B cell (primary cell): Measurements from ENCODE around the gene GLTP.

Experiments
- EZH2 ChIP-seq: IDR thresholded peaks from 2 replicates; pipeline ENCODE4 v1.6.1; 2012; ENCODE audit warnings: borderline replicate concordance, low read depth, mild to moderate bottlenecking, moderate library complexity, low read length; ENCODE audit not compliant: insufficient read depth, poor library complexity, severe bottlenecking
- TF ChIP-seq, protein P1 (sequence below): fragments of 200-600 bp; IDR thresholded peaks from one replicate; pipeline ENCODE4 v1.8.0; 2022; ENCODE audit warnings: antibody characterized with exemption, mild to moderate bottlenecking

DNA sequence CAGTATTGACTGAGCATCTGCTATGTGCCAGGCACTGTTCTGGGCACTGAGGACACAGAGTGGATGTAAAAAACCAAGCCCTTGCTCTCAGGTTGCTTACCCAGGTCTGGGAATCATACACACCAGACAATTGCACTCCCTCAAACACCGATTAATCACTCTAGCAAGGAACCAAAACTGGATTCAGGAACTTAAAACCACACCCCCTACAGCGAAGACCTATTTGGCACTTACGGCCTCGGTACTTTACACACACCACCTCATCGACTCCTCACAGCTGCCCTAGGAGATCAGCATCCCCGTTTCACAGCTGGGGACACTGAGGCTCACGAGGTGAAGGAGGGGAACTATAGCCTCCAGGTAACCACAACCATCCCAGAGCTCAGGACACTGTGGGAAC, 1.6 kb downstream of the GLTP start:
- TF ChIP-seq, protein P1, sequence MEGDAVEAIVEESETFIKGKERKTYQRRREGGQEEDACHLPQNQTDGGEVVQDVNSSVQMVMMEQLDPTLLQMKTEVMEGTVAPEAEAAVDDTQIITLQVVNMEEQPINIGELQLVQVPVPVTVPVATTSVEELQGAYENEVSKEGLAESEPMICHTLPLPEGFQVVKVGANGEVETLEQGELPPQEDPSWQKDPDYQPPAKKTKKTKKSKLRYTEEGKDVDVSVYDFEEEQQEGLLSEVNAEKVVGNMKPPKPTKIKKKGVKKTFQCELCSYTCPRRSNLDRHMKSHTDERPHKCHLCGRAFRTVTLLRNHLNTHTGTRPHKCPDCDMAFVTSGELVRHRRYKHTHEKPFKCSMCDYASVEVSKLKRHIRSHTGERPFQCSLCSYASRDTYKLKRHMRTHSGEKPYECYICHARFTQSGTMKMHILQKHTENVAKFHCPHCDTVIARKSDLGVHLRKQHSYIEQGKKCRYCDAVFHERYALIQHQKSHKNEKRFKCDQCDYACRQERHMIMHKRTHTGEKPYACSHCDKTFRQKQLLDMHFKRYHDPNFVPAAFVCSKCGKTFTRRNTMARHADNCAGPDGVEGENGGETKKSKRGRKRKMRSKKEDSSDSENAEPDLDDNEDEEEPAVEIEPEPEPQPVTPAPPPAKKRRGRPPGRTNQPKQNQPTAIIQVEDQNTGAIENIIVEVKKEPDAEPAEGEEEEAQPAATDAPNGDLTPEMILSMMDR, result no peak
- TF ChIP-seq EZH2, result no peak
